Measurements from ENCODE around the gene R3HCC1L.

Gene R3HCC1L

DNA sequence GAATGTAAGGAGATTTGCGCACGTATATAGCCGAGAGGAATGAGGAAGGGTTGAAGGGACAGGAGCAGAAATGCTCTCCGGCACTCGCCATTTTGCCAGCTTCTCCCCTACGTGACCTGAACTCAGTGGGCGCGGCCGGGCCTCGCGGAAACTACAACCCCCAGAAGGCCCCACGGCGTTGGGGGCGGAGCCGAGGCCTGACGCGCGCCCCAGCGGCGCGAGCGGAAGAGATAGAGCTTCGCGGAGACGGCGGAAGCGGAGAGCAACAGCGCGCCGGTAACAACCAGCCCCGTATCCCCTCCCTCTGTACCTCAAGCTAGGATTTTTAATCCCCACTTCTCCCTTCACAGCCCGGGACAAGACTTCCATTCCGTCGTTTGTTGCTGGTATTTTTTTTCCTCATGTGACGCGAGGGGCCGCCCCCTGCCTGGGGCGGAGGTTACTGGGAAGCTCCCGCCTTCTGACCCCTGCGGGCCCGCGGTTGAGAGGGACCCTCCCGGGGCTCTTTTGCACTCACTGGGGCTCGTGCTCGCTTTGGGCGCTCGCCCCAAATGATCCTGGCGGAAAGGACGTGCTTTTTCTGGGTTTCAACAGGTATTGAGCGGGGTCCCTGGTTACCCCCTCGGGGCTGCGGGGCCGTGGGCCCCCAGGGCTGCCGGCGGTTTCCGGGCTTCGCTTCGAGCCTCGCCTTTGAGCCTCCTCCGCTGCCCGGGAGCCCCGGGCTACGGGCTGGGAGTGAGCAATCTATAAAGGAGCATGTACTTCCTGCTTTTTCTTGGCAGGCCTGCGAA, at the start of gene R3HCC1L:
R3HCC1L (plus strand) TSS at position 227 of the 791 bp plus-strand sequence. CDS start 73,458 bp downstream, outside the sequence.
- DNase-seq = peak; percentile 81

GRCh38 chr10:98085238-98085637, 49.2 kb upstream of the R3HCC1L start:
- no peak for DNase-seq

DNA sequence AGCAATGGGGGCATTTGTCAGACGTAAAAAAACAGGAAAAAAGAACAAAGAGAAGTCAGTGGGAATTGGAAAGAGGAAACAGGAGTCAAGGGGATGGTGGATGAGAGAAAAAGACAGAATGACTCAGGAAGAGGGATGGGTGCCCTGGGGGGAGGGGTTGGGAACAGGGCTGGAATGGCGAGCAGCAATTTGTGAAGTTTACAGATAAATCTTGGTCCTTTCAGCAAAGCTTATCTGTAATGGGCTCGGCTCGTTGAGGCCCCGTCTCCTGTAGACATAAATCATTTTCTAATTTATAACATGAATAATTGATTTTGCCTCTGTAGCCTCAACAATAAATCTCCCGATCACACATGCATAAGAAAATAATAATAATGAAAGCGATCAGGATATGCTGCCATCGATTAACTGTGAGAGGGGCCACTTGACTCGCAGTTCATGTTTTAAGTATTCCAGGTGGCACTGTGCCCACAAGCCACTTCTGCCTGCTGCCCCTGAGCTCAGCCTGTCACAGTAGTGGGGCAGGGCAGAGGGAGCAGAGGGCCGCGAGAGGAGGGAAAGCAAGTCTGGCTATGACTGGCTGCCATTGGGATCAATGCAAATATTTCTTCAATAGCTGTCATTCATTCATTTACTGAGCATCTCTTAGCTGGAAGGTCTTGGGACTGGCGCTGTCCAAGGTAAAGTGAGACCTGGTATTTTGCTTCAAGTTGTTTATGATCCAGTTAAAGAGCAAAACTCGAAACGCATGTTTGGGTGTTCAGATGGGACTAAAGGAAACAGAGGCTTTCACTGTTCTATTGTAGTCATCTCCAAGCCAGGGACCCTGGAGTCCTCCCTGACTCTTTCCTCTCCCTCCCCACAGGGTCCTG, 47.4 kb upstream of the R3HCC1L start:
- DNase-seq = peak; percentile 27

- no peak for DNase-seq
Observed at GRCh38 chr10:98088186-98088971, 46.1 kb upstream of the R3HCC1L start.

DNA sequence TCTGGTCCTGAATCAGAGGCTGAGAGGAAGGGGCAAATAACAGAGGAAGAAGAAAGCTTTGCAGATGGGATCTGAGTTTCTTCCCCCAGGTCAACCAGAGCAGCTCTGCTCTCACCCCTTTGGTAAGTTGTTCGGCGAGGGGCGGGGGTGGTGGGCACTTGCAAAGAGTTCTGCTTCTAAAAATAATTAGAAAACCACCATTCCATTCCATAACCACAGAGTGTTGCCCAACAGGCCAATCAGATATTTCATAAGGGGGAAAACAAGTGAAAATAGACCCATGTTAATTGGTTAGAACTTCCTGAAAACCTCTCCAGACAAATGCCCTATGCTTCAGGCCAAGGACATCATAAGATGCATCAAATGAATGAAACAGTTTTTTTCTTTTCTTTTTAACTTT, 43.6 kb upstream of the R3HCC1L start:
- DNase-seq = no peak

GRCh38 chr10:98096316-98096715, 38.1 kb upstream of the R3HCC1L start:
- no peak for DNase-seq

DNA sequence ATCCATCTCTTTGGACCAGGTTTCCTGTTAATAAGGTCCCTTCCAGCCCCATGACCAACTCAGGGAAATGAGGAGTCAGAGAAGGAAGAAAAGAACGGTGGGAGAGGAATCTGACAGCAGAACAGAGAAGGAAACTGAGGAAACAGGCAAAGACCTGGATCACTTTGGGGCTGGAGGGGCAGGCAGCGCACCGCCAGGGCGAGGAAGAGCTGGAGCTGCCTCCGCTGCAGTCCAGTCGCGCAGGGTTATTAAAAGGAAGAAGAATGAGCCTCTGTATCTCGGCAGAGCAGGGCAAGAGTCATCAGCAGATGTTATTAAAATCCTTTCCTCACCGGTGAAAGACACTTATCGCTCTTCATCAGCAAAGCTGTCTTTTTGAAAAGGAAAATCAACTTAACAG, 37.7 kb upstream of the R3HCC1L start:
- DNase-seq = peak; percentile 7

DNA sequence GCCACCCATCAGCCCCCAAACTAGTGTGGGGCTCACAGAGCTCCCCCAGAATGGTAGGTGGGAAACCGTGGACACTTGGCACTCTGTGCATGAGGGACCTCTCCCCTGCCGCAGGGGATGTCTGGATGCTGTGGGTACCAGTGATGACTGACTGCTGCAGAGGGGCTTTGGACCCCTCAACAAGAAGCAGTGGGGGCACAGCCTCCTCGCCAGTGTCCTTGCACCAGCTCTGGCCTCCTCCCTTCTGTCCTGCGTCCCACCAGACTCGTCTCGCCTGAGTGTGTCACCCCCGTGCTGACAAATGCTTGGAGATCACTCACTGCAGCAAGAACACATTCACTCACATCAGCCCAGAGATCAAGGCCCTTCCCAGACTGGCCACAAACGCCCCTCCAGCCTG, 37.3 kb upstream of the R3HCC1L start:
- DNase-seq = no peak

- peak; percentile 53 for DNase-seq
Observed at GRCh38 chr10:98097616-98098015, 36.8 kb upstream of the R3HCC1L start.

DNA sequence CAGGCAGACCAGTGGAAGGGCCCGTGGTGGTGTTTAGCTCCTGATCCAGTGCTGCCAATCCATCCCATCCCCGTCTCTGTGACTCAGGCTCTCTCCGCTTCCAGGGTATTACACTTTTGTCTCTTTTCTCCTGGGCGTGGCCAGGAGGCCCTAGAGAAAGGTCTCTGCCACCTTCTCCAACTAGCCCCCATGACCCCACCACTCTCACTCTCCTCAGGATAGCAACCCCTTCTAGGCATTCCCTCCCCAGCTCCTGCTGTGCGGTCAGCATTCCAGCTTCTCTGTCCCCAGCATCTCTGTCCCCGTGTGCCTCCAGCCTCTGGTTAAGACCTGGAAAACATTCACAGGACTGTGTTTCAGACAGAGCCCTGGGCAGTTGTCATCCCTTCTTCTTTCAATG, 36.2 kb upstream of the R3HCC1L start:
- no peak for DNase-seq

GRCh38 chr10:98100476-98100875, 34.0 kb upstream of the R3HCC1L start:
- DNase-seq = no peak

- no peak for DNase-seq
Observed at GRCh38 chr10:98101366-98101765, 33.1 kb upstream of the R3HCC1L start.

- no peak for DNase-seq
Observed at GRCh38 chr10:98104125-98104524, 30.3 kb upstream of the R3HCC1L start.

- DNase-seq = no peak
Observed at GRCh38 chr10:98106531-98106930, 27.9 kb upstream of the R3HCC1L start.

GRCh38 chr10:98107644-98108430, 26.6 kb upstream of the R3HCC1L start:
- no peak for DNase-seq

DNA sequence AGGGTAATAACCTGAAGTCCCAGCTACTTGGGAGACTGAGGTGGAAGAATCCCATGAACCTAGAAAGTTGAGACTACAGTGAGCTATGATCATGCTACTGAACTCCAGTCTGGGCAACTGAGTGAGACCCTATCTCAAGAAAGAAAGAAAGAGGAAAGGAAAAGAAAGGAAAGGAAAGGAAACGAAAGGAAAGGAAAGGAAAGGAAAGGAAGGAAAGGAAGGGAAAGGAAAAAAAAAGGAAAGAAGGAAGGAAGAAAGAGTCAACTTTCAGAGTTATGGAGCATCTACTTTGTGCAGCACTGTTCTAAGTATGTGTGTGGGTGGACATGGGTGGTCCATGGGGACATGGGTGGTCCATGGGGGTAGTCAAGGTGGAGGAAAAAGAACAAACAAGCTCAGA, 24.1 kb upstream of the R3HCC1L start:
- DNase-seq = no peak

DNA sequence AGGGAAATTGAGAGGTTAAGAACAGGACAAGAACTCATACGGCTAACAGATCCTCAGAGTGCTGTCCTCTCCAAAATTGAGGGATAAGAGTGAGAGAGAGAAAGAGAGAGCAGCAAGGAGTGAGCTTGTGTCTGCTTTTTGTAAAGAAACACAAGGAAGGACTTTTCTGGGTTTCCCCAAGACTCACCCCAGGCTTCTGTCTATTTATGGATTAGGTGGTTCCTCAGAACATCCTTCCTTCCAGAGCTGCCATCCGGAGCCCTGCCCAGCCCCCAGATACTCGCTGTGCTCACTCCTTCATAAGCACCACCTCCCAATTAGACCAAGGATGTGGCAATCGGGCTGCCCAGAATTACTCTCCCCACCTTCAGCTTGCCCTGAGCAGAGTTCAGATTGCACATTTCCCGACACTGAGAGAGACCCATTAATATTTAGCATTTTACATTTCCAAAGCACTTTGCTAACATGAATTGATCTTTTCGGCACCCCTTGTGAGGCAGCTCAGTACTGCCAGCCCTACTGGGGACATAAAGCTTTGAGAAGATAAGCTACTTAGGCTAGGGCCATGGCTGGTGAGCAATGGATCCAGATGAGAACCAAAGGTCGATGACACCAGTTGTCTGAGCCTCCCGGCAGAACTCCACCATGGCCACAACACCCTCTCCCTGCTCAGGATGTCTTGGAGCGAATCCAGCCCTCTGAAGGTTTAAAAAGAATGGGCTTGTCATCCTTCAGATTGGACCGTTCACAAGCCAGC, 19.2 kb upstream of the R3HCC1L start:
- DNase-seq = no peak

DNA sequence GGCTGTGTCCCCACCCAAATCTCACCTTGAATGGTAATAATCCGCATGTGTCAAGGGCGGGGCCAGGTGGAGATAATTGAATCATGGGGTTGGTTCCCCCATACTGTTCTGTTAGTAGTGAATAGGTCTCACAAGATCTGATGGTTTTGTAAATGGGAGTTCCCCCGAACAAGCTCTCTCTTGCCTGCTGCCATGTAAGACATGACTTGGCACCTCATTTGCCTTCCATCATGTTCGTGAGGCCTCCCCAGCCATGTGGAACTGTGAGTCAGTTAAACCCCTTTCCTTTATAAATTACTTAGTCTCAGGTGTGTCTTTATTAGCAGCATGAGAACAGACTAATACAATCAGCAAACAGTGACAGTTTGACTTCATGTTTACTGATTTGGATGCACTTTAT, 14.6 kb upstream of the R3HCC1L start:
- DNase-seq = no peak

GRCh38 chr10:98125940-98126631, 8.4 kb upstream of the R3HCC1L start:
- DNase-seq = no peak

- peak; percentile 36 for DNase-seq
Observed at GRCh38 chr10:98128802-98129201, 5.7 kb upstream of the R3HCC1L start.

DNA sequence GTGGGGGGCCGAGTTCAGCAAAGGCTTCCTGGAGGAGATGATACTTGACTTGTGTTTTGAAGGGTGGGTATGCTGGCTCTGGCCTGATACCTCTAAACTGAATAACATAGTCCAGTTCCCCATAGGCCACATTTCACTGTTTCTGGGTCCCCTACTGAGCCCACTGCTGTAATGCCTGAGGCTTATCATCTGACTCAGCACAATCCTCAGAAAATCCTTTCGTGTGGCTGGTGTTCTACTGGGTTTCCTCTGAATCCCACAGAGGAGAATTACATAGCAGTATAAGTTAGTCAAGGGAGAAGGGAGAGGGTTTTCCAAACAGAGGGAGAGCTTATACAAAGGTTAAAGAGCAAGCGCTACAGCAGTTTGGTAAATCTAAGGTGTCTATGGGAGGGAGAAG, 2.8 kb upstream of the R3HCC1L start:
- DNase-seq = no peak
